HEK293T (cell line): ENCODE data around the gene SYNE1.

Source experiments
- CTCF ChIA-PET: fragments of 350-600 bp; formaldehyde crosslinking; extraction: SDS; loops from one replicate; lab custom pipeline; 2021; ENCODE audit warnings: antibody characterized with exemption, inconsistent platforms; lab: Yijun Ruan, JAX
- POLR2A ChIA-PET: fragments of 350-600 bp; formaldehyde crosslinking; extraction: SDS; loops from one replicate; lab custom pipeline; 2020; ENCODE audit warnings: antibody characterized with exemption, inconsistent platforms; lab: Yijun Ruan, JAX
- DNase-seq: peaks from one replicate; pipeline ENCODE4 v3.0.0; 2012; ENCODE audit warnings: mixed read lengths; ENCODE audit errors: extremely low spot score
- ARNT ChIP-seq: fragments of 450-650 bp; IDR thresholded peaks from 2 replicates; pipeline ENCODE4 v1.6.1; 2017; ENCODE audit warnings: mild to moderate bottlenecking
- BHLHE40 ChIP-seq: fragments of 450-650 bp; IDR thresholded peaks from 2 replicates; pipeline ENCODE4 v1.6.1; 2016; ENCODE audit warnings: mild to moderate bottlenecking, moderate library complexity, borderline replicate concordance
- CTBP1 ChIP-seq: fragments of 450-650 bp; IDR thresholded peaks from 2 replicates; pipeline ENCODE4 v1.6.1; 2016; ENCODE audit warnings: borderline replicate concordance
- ELF4 ChIP-seq: fragments of 450-650 bp; IDR thresholded peaks from 2 replicates; pipeline ENCODE4 v1.6.1; 2017; ENCODE audit warnings: antibody characterized with exemption
- FOXA1 ChIP-seq: fragments of 450-650 bp; IDR thresholded peaks from 2 replicates; pipeline ENCODE4 v1.6.1; 2016; ENCODE audit warnings: mild to moderate bottlenecking
- FOXK2 ChIP-seq: fragments of 450-650 bp; IDR thresholded peaks from 2 replicates; pipeline ENCODE4 v1.6.1; 2016; ENCODE audit warnings: mild to moderate bottlenecking
- FOXM1 ChIP-seq: fragments of 450-650 bp; IDR thresholded peaks from 2 replicates; pipeline ENCODE4 v1.6.1; 2017; ENCODE audit warnings: mild to moderate bottlenecking, borderline replicate concordance
- HDGF ChIP-seq: fragments of 450-650 bp; IDR thresholded peaks from 2 replicates; pipeline ENCODE4 v1.6.1; 2017; ENCODE audit warnings: antibody characterized with exemption, borderline replicate concordance
- L3MBTL2 ChIP-seq: fragments of 450-650 bp; conservative IDR thresholded peaks from 2 replicates; pipeline ENCODE4 v1.6.1; 2016; ENCODE audit warnings: mild to moderate bottlenecking
- LEF1 ChIP-seq: fragments of 450-650 bp; IDR thresholded peaks from 2 replicates; pipeline ENCODE4 v1.6.1; 2017; ENCODE audit warnings: mild to moderate bottlenecking, borderline replicate concordance
- NFRKB ChIP-seq: fragments of 450-650 bp; IDR thresholded peaks from 2 replicates; pipeline ENCODE4 v1.6.1; 2016; ENCODE audit warnings: mild to moderate bottlenecking, moderate library complexity
- PKNOX1 ChIP-seq: fragments of 450-650 bp; IDR thresholded peaks from 2 replicates; pipeline ENCODE4 v1.6.1; 2016
- SP1 ChIP-seq: fragments of 450-650 bp; IDR thresholded peaks from 2 replicates; pipeline ENCODE4 v1.6.1; 2017
- SUZ12 ChIP-seq: fragments of 450-650 bp; IDR thresholded peaks from 2 replicates; pipeline ENCODE4 v1.6.1; 2016; ENCODE audit warnings: mild to moderate bottlenecking
- TARDBP ChIP-seq: fragments of 450-650 bp; IDR thresholded peaks from 2 replicates; pipeline ENCODE4 v1.6.1; 2016
- ZNF384 ChIP-seq: fragments of 450-650 bp; IDR thresholded peaks from 2 replicates; pipeline ENCODE4 v1.6.1; 2016

The SYNE1 gene

GRCh38 chr6:152453421-152453820, 183.7 kb downstream of the SYNE1 start:
- ChIA-PET POLR2A (no interaction called here), CTCF (no interaction called here)
- no peak for DNase-seq
- no peak for TF ChIP-seq TARDBP

GRCh38 chr6:152452639-152453038, 184.5 kb downstream of the SYNE1 start:
- ChIA-PET CTCF (no interaction called here), POLR2A (no interaction called here)
- TF ChIP-seq SUZ12: no peak
- no peak for TF ChIP-seq HDGF
- no peak for TF ChIP-seq L3MBTL2
- no peak for TF ChIP-seq SP1
- TF ChIP-seq ZNF384: no peak
- TF ChIP-seq BHLHE40: no peak
- no peak for TF ChIP-seq LEF1
- no peak for TF ChIP-seq FOXA1
- DNase-seq: no peak

DNA sequence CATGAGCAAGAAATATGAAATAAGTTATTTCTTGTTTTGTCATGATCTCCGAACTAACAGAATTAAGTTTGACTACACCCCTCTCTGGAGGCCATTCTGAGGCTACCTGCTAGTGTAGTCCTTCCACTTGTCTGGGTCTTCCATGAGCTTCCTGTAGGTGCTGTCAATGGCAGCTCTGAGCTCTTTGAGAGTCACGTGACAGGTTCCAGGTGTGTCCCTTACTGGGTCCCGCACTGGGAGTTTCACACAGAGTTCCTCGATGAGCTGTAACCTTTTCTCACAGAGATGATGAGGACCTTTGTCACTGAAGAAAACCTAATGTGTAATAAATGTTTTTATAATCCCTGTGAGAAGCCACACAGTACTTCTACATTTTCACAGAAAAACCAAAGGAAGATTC, 186.6 kb downstream of the SYNE1 start:
- CTCF ChIA-PET: no interaction called here
- no peak for DNase-seq
- POLR2A ChIA-PET: no interaction called here
- no peak for TF ChIP-seq TARDBP
- no peak for TF ChIP-seq FOXA1
- no peak for TF ChIP-seq SUZ12

DNA sequence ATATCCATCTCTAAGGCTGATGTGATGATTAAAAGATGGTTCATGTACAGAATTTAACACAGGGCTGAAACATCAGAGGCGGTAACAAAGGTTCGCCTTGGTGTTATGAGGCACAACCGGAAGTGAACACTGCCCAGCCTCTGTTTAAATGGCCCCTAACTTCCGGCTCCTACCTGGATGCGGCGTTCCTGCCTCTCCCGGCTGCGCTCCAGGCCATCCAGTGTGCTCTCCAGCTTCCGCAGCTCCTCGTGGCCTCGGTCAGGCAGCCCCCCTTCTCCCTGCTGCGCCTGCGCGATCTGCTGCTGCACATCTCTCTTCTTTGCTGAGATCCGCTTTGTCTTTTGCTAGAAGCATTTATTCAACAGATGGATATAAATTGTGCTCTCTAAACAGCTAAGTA, 195.3 kb downstream of the SYNE1 start:
- ChIA-PET POLR2A (no interaction called here), CTCF (no interaction called here)
- no peak for TF ChIP-seq L3MBTL2
- TF ChIP-seq NFRKB: no peak
- TF ChIP-seq PKNOX1: no peak
- TF ChIP-seq SUZ12: no peak
- TF ChIP-seq CTBP1: no peak
- no peak for TF ChIP-seq SP1
- no peak for DNase-seq

- ChIA-PET CTCF (no interaction called here), POLR2A (no interaction called here)
- TF ChIP-seq HDGF: no peak
- no peak for TF ChIP-seq NFRKB
- no peak for TF ChIP-seq SUZ12
- no peak for TF ChIP-seq BHLHE40
- no peak for TF ChIP-seq L3MBTL2
- no peak for TF ChIP-seq ARNT
- no peak for TF ChIP-seq TARDBP
- no peak for TF ChIP-seq ZNF384
- no peak for TF ChIP-seq LEF1
- no peak for TF ChIP-seq FOXK2
- no peak for TF ChIP-seq CTBP1
- no peak for TF ChIP-seq SP1
- TF ChIP-seq ELF4: no peak
- TF ChIP-seq FOXA1: no peak
- no peak for TF ChIP-seq FOXM1
- TF ChIP-seq PKNOX1: no peak
- no peak for DNase-seq
Measured at GRCh38 chr6:152435816-152436215, 201.3 kb downstream of the SYNE1 start.

DNA sequence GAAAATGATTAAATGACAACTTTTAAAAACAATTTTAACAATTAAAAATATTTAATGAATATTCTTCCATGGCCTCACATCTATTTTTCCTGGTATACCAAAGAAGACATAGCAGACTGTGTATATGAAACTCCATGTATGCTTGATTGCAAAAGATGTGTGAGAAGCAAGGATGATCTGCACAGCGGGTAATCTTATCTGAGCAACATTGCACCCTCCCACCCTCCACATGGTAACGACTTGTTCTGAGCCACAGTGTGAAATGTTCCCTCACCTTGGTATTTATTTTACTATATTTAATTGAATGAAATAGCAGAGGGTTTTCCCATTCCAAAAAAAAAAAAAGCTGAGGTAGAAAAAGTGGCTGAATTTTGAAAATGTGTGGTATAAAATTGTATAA, 204.4 kb downstream of the SYNE1 start:
- TF ChIP-seq FOXK2 (no peak), CTBP1 (no peak), SUZ12 (no peak), PKNOX1 (no peak), L3MBTL2 (no peak), HDGF (no peak), NFRKB (no peak), FOXM1 (no peak), LEF1 (no peak), TARDBP (no peak), SP1 (no peak), ARNT (no peak), FOXA1 (no peak)
- POLR2A ChIA-PET: no interaction called here
- CTCF ChIA-PET: no interaction called here
- DNase-seq: no peak

- DNase-seq: no peak
- CTCF ChIA-PET: no interaction called here
- no peak for TF ChIP-seq ARNT
- no peak for TF ChIP-seq ELF4
- POLR2A ChIA-PET: no interaction called here
Measured at GRCh38 chr6:152428126-152428525, 209.0 kb downstream of the SYNE1 start.

DNA sequence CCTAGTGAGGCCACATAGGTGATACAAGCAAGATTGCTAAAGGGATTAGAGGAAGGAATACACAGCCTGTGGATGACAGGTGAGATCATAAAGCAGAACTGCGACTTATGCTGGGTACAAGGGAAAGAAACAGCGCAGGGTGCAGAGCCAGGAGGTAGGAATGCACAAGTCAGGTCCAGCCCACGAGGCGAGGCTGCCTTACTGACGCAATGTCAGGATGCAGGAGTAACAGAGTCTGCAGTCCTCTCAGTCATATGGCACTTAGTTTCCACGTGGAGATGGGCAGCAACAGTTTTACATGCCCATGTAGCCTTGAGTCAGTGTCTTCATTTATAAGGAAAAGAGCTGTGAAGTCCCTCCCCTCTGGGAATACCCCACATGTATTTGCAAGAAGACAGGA, 210.9 kb downstream of the SYNE1 start:
- no peak for TF ChIP-seq ARNT
- TF ChIP-seq ELF4: no peak
- no peak for TF ChIP-seq NFRKB
- no peak for TF ChIP-seq FOXA1
- no peak for TF ChIP-seq BHLHE40
- TF ChIP-seq ZNF384: no peak
- TF ChIP-seq SUZ12: no peak
- TF ChIP-seq HDGF: no peak
- no peak for TF ChIP-seq L3MBTL2
- TF ChIP-seq FOXK2: no peak
- no peak for TF ChIP-seq LEF1
- no peak for TF ChIP-seq CTBP1
- TF ChIP-seq SP1: no peak
- TF ChIP-seq TARDBP: no peak
- no peak for TF ChIP-seq FOXM1
- no peak for TF ChIP-seq PKNOX1
- CTCF ChIA-PET: no interaction called here
- DNase-seq: no peak
- POLR2A ChIA-PET: no interaction called here
